Activated naive CD8-positive, alpha-beta T cell treated with anti-CD3 and anti-CD28 coated beads, Interleukin-2, amount 10 ng/mL, durations not matched to agents 7 days and 5 days (primary cell): ENCODE data around the gene POLR1B. TPM values are rescaled to one million over a fixed set of nuclear protein-coding genes. Genes with fewer than 3 reads are reported as not detected.
"Not testable (repeated sequence)": the region's sequence is repeated elsewhere in the genome, so short reads cannot be mapped to it uniquely, and the experiment has no call there.

Experiments used
- ATAC-seq: fragments of 150-1000 bp; cut with Tn5 transposase; one replicate; pipeline ENCODE4 v1.10.0; 2021; ENCODE audit warnings: low read depth, moderate library complexity
- POLR2A ChIA-PET: fragments of 350-600 bp; sonication (Branson Sonifier 250); formaldehyde crosslinking; loops from one replicate; lab custom pipeline; 2021; ENCODE audit warnings: antibody characterized with exemption; lab: Charles Lee
- DNase-seq: peaks from one replicate; pipeline ENCODE4 v3.0.0; 2021
- H3K27ac Mint-ChIP-seq: one replicate; pipeline ENCODE4 v1.8.0; 2022; ENCODE audit warnings: mild to moderate bottlenecking, mixed read lengths
- H3K27me3 Mint-ChIP-seq: one replicate; pipeline ENCODE4 v1.8.0; 2022; ENCODE audit warnings: mild to moderate bottlenecking, moderate library complexity, mixed read lengths
- H3K36me3 Mint-ChIP-seq: one replicate; pipeline ENCODE4 v1.8.0; 2021; ENCODE audit warnings: mild to moderate bottlenecking, mixed read lengths
- H3K4me1 Mint-ChIP-seq: one replicate; pipeline ENCODE4 v1.8.0; 2021; ENCODE audit warnings: mixed read lengths
- H3K4me3 Mint-ChIP-seq: one replicate; pipeline ENCODE4 v1.8.0; 2022; ENCODE audit warnings: mild to moderate bottlenecking, moderate library complexity, mixed read lengths
- H3K9me3 Mint-ChIP-seq: one replicate; pipeline ENCODE4 v1.8.0; 2021; ENCODE audit warnings: mixed read lengths
- total RNA-seq, 2 experiments: library from RNA; stranded (reverse); gene quantifications; one replicate each; pipeline ENCODE4 v1.2.3, GENCODE V29; 2021

POLR1B gene
- total RNA-seq, 2 experiments from 2014 or later = 27.2 to 27.3 TPM

DNA sequence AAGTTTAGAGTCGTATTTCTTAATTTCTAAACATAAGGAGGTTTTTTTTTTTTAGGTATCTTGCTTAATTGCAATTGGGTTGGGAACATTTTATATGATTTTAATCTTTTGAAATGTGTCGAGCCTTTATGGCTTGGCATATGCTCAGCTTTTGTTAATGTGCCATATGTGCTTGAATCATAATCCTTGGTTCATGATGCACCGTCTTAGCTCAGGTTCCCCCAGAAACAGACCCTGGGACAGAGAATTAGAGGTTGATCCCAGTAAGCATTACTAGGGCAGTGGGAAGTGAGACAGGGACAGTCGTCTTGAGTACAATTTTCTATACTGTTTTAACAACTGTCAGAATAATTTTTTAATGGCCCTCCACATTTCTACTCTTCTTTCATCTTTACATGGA lies 51.5 kb downstream of the POLR1B start:
- H3K4me1 Mint-ChIP-seq = no peaks in the 10 kb centered on the region
- H3K36me3 Mint-ChIP-seq = peaks cover 8% of the 10 kb centered on the region
- DNase-seq = no peak
- H3K4me3 Mint-ChIP-seq = no peak overlapping the region
- no peak overlapping the region for H3K27ac Mint-ChIP-seq
- no peak for ATAC-seq
- POLR2A ChIA-PET = no interaction called here
- H3K9me3 Mint-ChIP-seq = no peaks in the 10 kb centered on the region
- no peaks in the 10 kb centered on the region for H3K27me3 Mint-ChIP-seq

DNA sequence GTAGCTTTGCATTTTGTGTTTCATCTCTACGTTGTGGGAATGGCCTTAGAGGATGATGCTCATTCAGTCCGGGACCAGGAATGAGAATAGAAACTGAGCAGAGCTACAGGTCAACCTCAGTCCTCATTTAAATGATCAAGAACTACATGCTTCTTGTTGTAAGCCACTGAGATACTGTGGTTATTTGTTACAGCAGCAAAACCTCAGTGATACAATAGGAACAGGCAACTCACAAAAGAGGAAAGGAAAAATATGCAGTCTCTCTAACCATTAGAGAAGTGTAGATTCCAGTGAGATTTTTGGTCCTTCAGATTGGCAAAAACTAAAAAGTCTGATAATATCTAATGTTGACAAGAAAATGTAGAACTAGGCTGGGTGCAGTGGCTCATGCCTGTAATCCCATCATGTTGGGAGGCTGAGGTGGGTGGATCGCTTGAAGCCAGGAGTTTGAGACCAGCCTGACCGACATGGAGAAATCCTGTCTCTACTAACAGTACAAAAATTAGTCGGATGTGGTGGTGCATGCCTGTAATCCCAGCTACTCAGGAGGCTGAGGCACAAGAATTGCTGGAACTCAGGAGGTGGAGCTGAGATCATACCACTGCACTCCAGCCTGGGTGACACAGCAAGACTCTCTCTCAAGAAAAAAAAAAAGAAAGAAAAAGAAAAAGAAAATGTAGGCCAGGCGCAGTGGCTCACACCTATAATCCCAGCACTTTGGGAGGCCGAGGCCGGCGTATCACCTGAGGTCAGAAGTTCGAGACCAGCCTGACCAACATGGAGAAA lies 55.5 kb downstream of the POLR1B start:
- Mint-ChIP-seq H3K27me3 (no peaks in the 10 kb centered on the region), H3K4me1 (peaks cover 7% of the 10 kb centered on the region), H3K4me3 (no peak overlapping the region), H3K27ac (no peak overlapping the region), H3K9me3 (no peaks in the 10 kb centered on the region), H3K36me3 (peaks cover 5% of the 10 kb centered on the region)
- POLR2A ChIA-PET = interaction anchor here (0.6 kb wide), 1 partner anchor 48 kb away, joined by 3 read pairs; no protein-coding TSS in a partner anchor
- ATAC-seq (no peak), DNase-seq (no peak)

DNA sequence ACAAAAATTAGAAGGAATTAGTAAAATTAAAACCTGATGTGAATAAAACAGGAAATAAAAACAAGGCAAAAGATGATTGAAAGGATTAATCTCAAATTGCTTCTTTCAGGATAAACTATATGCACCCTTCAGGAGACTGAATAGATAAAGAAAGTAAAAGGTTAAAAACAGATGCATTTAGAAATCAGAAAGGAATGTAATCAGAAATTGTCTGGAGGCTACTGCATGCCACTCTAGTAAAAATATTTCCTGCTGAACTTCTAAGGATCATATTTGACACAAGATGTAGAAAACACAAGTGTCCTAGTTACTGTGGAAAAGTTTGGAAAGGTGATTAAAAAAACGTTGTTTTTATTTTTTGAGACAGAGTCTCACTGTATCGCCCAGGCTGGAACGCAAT lies 58.4 kb downstream of the POLR1B start:
- H3K9me3 Mint-ChIP-seq = no peaks in the 10 kb centered on the region
- H3K27ac Mint-ChIP-seq = no peak overlapping the region
- POLR2A ChIA-PET = no interaction called here
- H3K27me3 Mint-ChIP-seq = no peaks in the 10 kb centered on the region
- H3K36me3 Mint-ChIP-seq = no peaks in the 10 kb centered on the region
- no peak overlapping the region for H3K4me3 Mint-ChIP-seq
- peaks cover 7% of the 10 kb centered on the region for H3K4me1 Mint-ChIP-seq
- DNase-seq (no peak), ATAC-seq (no peak)

DNA sequence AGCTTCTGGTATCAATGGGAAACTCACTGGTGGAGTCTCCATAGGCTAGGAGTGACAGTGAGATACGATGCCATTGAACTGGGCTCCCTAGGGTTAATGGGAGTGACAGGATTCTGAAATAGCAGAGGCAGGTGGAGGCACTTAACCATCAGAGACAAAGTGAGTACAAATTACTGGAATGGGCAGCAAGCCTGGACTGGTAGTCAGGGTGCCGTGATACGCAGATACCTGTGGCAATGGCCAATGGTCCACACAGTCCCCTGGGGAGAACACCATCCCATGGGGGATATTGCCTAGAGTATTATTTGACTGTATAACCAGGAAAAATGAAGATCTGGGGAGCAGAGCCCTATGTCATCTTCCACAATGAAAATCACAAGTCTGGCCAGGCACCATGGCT lies 59.5 kb downstream of the POLR1B start:
- Mint-ChIP-seq H3K9me3 (no peaks in the 10 kb centered on the region), H3K27ac (no peak overlapping the region), H3K4me3 (no peak overlapping the region), H3K4me1 (peaks cover 10% of the 10 kb centered on the region), H3K27me3 (no peaks in the 10 kb centered on the region), H3K36me3 (no peaks in the 10 kb centered on the region)
- POLR2A ChIA-PET = no interaction called here
- DNase-seq = peak; percentile 9
- ATAC-seq = no peak

DNA sequence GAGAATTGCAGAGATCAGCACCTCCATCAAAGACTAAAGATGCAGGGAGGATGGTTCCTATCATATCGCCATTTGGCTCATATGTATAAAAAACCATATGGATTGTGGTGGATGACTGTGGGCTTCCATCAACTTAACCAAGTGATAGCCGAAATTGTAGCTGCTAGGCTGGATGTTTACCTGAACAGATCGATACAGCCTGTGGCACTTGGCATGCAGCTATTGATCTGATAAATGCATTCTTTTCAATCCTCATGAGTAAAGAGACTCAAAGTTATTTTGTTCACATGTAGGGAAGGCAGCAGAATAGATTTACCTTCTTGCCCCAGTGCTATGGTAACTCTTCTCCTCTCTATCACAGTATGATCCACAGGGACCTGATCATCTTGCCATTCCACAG lies 60.7 kb downstream of the POLR1B start:
- DNase-seq (no peak), ATAC-seq (no peak)
- Mint-ChIP-seq H3K27ac (no peak overlapping the region), H3K4me1 (peaks cover 10% of the 10 kb centered on the region), H3K4me3 (no peak overlapping the region), H3K27me3 (no peaks in the 10 kb centered on the region), H3K9me3 (no peaks in the 10 kb centered on the region), H3K36me3 (no peaks in the 10 kb centered on the region)
- POLR2A ChIA-PET = interaction anchor here (0.7 kb wide), 1 partner anchor 450 kb away, joined by 3 read pairs; no protein-coding TSS in a partner anchor

DNA sequence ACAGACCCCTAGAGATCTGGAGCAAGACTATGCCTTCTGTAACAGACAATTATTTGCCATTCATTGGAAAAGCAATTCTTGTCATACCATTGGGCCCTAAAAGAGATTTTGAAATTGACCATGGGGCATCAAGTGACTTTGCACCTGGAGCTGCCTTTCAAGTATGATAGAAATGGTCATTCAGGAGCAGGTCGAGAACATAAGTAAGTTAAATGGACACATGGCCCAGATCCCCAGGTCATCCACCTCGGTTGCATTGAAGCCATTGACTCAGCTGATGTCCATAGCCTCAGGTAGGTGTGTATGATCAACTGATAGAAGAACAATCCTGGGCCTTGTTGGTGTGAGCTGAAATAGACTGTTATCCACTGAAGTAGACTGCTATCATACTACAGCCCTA lies 61.5 kb downstream of the POLR1B start:
- no peak overlapping the region for H3K27ac Mint-ChIP-seq
- no peaks in the 10 kb centered on the region for H3K9me3 Mint-ChIP-seq
- peaks cover 10% of the 10 kb centered on the region for H3K4me1 Mint-ChIP-seq
- no peaks in the 10 kb centered on the region for H3K27me3 Mint-ChIP-seq
- H3K36me3 Mint-ChIP-seq = no peaks in the 10 kb centered on the region
- H3K4me3 Mint-ChIP-seq = no peak overlapping the region
- no peak for ATAC-seq
- DNase-seq = peak; percentile 5
- POLR2A ChIA-PET = no interaction called here

DNA sequence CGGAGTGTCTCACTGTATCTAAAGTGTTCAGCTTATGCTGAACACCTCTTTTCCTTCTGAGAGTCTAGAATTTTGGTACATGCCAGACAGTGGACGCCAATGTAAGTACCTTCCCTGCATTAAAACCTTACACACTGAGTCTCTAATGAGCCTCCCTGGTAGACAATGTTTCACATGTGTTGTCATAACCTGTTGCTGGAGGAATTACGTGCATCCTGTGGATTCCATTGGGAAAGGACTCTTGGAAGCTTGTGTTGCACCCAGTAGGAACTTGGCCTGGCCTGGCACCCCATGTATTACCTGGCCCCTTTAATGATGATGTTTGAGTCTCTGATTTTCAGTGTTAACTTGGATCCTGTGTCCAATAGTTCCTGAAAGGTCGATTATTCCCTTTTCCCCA lies 62.7 kb downstream of the POLR1B start:
- Mint-ChIP-seq H3K27me3 (peaks cover 4% of the 10 kb centered on the region), H3K4me1 (peaks cover 7% of the 10 kb centered on the region), H3K4me3 (no peak overlapping the region), H3K27ac (no peak overlapping the region), H3K36me3 (peaks cover 2% of the 10 kb centered on the region), H3K9me3 (peaks cover 2% of the 10 kb centered on the region)
- ATAC-seq = no peak
- POLR2A ChIA-PET = no interaction called here
- peak; percentile 0 for DNase-seq

DNA sequence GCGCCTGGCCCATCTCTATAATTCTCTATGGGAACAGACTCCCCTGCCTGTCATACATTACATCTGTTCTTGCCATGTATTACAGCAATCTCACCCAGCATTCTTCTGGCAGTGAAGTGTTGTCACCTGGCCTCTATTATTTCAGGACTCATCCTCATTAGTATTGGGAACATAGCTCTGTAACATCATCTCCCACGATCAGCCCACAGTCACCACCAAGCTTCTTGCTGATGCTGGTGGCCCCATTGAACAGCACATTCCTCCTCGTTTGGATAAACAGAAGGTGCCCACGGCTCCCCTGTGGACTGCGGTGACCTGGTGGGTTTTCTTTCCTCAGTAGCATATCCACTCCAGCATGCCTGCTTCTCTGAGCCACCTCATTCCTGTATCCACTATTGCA lies 63.7 kb downstream of the POLR1B start:
- DNase-seq (peak; percentile 15), ATAC-seq (no peak)
- POLR2A ChIA-PET = no interaction called here

DNA sequence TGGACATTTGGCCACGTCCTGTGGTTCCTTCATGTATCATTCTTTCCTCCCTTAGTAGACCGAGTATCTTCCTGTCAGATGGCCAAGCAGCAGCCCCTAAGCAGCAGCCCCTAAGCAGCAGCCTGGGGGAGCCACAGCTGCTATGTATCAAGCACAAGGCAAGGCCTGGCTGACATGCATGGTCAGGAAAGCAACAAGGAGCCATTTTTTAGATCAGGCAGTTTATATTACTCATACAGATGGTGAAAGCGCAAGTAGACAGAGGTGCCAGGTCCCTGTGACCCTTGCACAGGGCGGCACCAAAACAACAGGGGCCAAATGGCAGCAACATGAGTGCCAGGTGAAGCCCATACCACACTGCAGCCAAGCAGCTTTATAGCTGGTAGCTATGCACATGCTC lies 64.3 kb downstream of the POLR1B start:
- Mint-ChIP-seq H3K27me3 (peaks cover 18% of the 10 kb centered on the region), H3K4me1 (peaks cover 3% of the 10 kb centered on the region), H3K27ac (no peak overlapping the region), H3K36me3 (peaks cover 3% of the 10 kb centered on the region), H3K4me3 (no peak overlapping the region), H3K9me3 (peaks cover 2% of the 10 kb centered on the region)
- POLR2A ChIA-PET = no interaction called here
- ATAC-seq = no peak
- peak; percentile 8 for DNase-seq

More for the DNA sequence above, 63.7 kb downstream of the POLR1B start:
- peaks cover 2% of the 10 kb centered on the region for H3K36me3 Mint-ChIP-seq
- H3K4me3 Mint-ChIP-seq = no peak overlapping the region
- peaks cover 2% of the 10 kb centered on the region for H3K9me3 Mint-ChIP-seq
- peaks cover 12% of the 10 kb centered on the region for H3K27me3 Mint-ChIP-seq
- H3K27ac Mint-ChIP-seq = no peak overlapping the region
- peaks cover 3% of the 10 kb centered on the region for H3K4me1 Mint-ChIP-seq

DNA sequence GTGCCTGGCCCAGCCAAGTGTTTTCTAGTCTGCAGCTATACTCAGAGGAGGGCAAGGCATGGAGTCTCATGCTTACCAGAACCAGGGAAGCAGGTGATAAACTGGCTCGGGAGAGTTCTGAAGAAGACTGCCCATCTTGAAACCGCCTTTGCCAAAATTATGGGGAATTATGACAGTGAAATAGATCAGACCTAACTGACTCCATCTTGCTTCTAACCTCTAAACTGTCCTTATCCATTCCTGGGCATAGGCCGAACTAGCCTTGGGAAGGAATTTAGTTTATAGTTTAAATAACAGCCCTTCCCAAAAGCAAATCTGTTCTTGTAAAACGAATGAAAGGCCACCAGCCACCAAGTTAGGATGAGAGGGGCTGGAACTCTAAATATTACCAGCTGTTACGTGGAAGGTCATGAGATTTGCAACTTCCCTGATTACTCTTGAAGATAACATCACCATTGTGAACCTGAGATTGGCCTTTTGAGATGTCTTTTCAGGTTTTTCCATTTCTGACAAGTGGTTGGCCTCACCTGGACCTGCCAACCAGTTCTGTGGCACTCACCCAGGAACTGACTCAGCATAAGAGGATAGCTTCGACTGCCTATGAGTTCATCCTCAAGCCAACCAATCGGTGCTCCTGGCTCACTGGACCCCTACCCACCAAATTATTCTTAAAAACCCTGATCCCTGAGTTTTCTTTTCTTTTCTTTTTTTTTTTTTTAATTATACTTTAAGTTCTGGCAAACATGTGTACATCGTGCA lies 65.6 kb downstream of the POLR1B start:
- H3K36me3 Mint-ChIP-seq = peaks cover 4% of the 10 kb centered on the region
- POLR2A ChIA-PET = no interaction called here
- DNase-seq (no peak), ATAC-seq (no peak)
- H3K4me1 Mint-ChIP-seq = peaks cover 4% of the 10 kb centered on the region
- H3K9me3 Mint-ChIP-seq = peaks cover 2% of the 10 kb centered on the region
- no peak overlapping the region for H3K27ac Mint-ChIP-seq
- peaks cover 24% of the 10 kb centered on the region for H3K27me3 Mint-ChIP-seq
- H3K4me3 Mint-ChIP-seq = no peak overlapping the region

DNA sequence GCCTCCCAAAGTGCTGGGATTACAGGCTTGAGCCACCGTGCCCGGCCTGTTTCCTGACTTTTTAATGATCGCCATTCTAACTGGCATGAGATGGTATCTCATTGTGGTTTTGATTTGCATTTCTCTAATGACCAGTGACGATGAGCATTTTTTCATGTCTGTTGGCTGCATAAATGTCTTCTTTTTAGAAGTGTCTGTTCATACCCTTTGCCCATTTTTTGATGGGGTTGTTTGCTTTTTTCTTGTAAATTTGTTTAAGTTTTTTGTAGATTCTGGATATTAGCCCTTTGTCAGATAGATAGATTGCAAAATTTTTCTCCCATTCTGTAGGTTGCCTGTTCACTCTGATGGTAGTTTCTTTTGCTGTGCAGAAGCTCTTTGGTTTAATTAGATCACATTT lies 67.1 kb downstream of the POLR1B start:
- peaks cover 28% of the 10 kb centered on the region for H3K27me3 Mint-ChIP-seq
- H3K4me1 Mint-ChIP-seq, H3K4me3 Mint-ChIP-seq, DNase-seq, ATAC-seq, H3K36me3 Mint-ChIP-seq, POLR2A ChIA-PET, H3K27ac Mint-ChIP-seq, H3K9me3 Mint-ChIP-seq: not testable (repeated sequence)

DNA sequence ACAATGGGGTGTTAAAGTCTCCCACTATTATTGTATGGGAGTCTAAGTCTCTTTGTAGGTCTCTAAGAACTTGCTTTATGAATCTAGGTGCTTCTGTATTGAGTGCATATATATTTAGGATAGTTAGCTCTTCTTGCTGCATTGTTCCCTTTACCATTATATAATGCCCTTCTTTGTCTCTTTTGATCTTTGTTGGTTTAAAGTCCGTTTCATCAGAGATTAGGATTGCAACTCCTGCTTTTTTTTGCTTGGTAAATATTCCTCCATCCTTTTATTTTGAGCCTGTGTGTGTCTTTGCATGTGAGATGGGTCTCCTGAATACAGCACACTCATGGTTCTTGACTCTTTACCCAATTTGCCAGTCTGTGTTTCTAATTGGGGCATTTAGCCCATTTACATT lies 70.0 kb downstream of the POLR1B start:
- H3K4me3 Mint-ChIP-seq, H3K4me1 Mint-ChIP-seq: not testable (repeated sequence)

DNA sequence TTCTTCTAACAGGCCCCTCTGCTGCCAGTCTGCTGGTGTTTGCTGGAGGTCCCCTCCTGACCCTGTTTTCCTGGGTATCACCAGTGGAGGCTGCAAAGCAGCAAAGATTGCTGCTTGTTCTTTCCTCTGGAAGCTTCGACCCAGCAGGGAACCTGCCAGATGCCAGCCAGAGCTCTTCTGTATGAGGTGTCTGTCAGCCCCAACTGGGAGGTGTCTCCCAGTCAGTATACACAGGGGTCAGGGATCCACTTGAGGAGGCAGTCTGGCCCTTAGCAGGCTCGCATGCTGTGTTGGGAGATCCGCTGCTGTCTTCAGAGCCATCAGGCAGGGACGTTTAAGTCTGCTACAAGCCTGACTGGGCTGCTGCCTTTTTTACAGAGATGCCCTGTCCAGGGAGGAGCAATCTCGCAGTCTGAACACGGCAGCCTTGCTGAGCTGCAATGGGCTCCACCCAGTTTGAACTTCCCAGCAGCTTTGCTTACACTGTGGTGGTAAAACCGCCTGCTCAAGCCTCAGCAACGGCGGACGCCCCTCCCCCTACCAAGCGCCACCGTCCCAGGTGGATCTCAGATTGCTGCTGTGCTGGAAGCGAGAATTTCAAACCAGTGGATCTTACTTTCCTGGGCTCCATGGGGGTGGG lies 72.1 kb downstream of the POLR1B start:
- peaks cover 4% of the 10 kb centered on the region for H3K36me3 Mint-ChIP-seq
- peak; percentile 15 for DNase-seq
- peaks cover 1% of the 10 kb centered on the region for H3K4me1 Mint-ChIP-seq
- ATAC-seq = no peak
- peaks cover 28% of the 10 kb centered on the region for H3K27me3 Mint-ChIP-seq
- H3K9me3 Mint-ChIP-seq = peaks cover 2% of the 10 kb centered on the region
- H3K27ac Mint-ChIP-seq = no peak overlapping the region
- POLR2A ChIA-PET = no interaction called here
- no peak overlapping the region for H3K4me3 Mint-ChIP-seq

More for the DNA sequence above, 70.0 kb downstream of the POLR1B start:
- ATAC-seq, H3K36me3 Mint-ChIP-seq, H3K27ac Mint-ChIP-seq, POLR2A ChIA-PET, DNase-seq, H3K9me3 Mint-ChIP-seq: not testable (repeated sequence)
- H3K27me3 Mint-ChIP-seq = peaks cover 28% of the 10 kb centered on the region
